GM18499 (cell line): Measurements from ENCODE around the gene DOK3.

Experiments used
- ATAC-seq: cut with Tn5 transposase; IDR thresholded peaks from one replicate; pipeline ENCODE4 v1.9.1; 2021; ENCODE audit warnings: moderate number of reproducible peaks; ENCODE audit not compliant: insufficient read depth, unreplicated experiment

Gene DOK3

GRCh38 chr5:177453852-177454396 lies 55.7 kb downstream of the DOK3 start:
- no peak for ATAC-seq

GRCh38 chr5:177452688-177453638 lies 56.7 kb downstream of the DOK3 start:
- ATAC-seq = no peak
